H1 (cell line): ENCODE results near the gene C1orf56. TPM values are rescaled to one million over a fixed set of nuclear protein-coding genes. Genes with fewer than 3 reads are reported as not detected.

Experiments
- CTCF ChIA-PET: fragments of 300-600 bp; sonication (Branson Sonifier 250); formaldehyde crosslinking; loops from one replicate; lab custom pipeline; 2021; ENCODE audit not compliant: partially characterized antibody; lab: Charles Lee
- POLR2A ChIA-PET: fragments of 300-600 bp; sonication (Branson Sonifier 250); formaldehyde crosslinking; loops from one replicate; lab custom pipeline; 2021; ENCODE audit warnings: inconsistent platforms; ENCODE audit not compliant: partially characterized antibody; lab: Charles Lee
- DNase-seq, 2 experiments: peaks; one replicate each; pipeline versions ENCODE4 v3.0.0 to v3.0.0-alpha.2; 2010 to 2022; ENCODE audit warnings: low spot score in 2 of 2, low read depth in 1 of 2, mixed read lengths in 1 of 2
- FAIRE-seq: peaks from 2 replicates; lab custom pipeline; 2011; peaks lifted over from hg19 to GRCh38; lab: Jason Lieb, UNC
- H2AFZ ChIP-seq: 2 replicates; pipeline ENCODE4 v1.8.1; 2012; ENCODE audit warnings: low read length, inconsistent platforms
- H2AK5ac ChIP-seq: 2 replicates; pipeline ENCODE4 v1.6.1; 2013; ENCODE audit warnings: low read depth, low read length
- H2BK120ac ChIP-seq: replicated peaks from 2 replicates; pipeline ENCODE3; 2013; ENCODE audit warnings: low read depth, low read length, inconsistent platforms
- H2BK12ac ChIP-seq: 2 replicates; pipeline ENCODE4 v1.6.1; 2013; ENCODE audit warnings: low read depth, low read length
- H2BK15ac ChIP-seq: 2 replicates; pipeline ENCODE4 v1.6.1; 2013; ENCODE audit warnings: low read length
- H2BK20ac ChIP-seq: 2 replicates; pipeline ENCODE4 v1.6.1; 2013; ENCODE audit warnings: low read length
- H2BK5ac ChIP-seq: 2 replicates; pipeline ENCODE4 v1.6.1; 2013; ENCODE audit warnings: low read depth, low read length
- H3K14ac ChIP-seq: 2 replicates; pipeline ENCODE4 v1.6.1; 2013; ENCODE audit warnings: inconsistent platforms; ENCODE audit not compliant: insufficient read length
- H3K18ac ChIP-seq: 2 replicates; pipeline ENCODE4 v1.6.1; 2013; ENCODE audit warnings: low read length; ENCODE audit errors: extremely low read depth
- H3K23ac ChIP-seq: 2 replicates; pipeline ENCODE4 v1.6.1; 2013; ENCODE audit warnings: inconsistent platforms; ENCODE audit not compliant: insufficient read length
- H3K23me2 ChIP-seq: 2 replicates; pipeline ENCODE4 v1.6.1; 2013; ENCODE audit warnings: low read depth, low read length
- H3K27ac ChIP-seq: 2 replicates; pipeline ENCODE4 v1.6.1; 2011; ENCODE audit warnings: low read depth, low read length, inconsistent platforms
- H3K27me3 ChIP-seq, 4 experiments: replicated peaks in 1 of 4; 1 replicate in 1 of 4; 2 replicates in 3 of 4; pipeline versions ENCODE4 v1.6.1 to v1.8.1; 2011 to 2013; ENCODE audit warnings: low read length in 3 of 4, mild to moderate bottlenecking in 3 of 4, inconsistent platforms in 2 of 4, mixed read lengths in 2 of 4, moderate library complexity in 1 of 4; ENCODE audit not compliant: control insufficient read depth in 3 of 4, insufficient read depth in 3 of 4; ENCODE audit errors: extremely low read depth in 1 of 4
- H3K36me3 ChIP-seq, 4 experiments: 2 replicates each; pipeline versions ENCODE4 v1.6.1 to v1.8.1; 2011 to 2013; ENCODE audit warnings: mild to moderate bottlenecking in 4 of 4, low read length in 3 of 4, moderate library complexity in 2 of 4, control low read depth in 1 of 4, inconsistent platforms in 1 of 4; ENCODE audit not compliant: insufficient read depth in 4 of 4, control insufficient read depth in 2 of 4
- H3K4ac ChIP-seq: replicated peaks from 2 replicates; pipeline ENCODE3; 2013; ENCODE audit warnings: low read length, low read depth, mixed read lengths, inconsistent platforms; ENCODE audit not compliant: insufficient read length
- H3K4me1 ChIP-seq, 4 experiments: replicated peaks in 1 of 4; 1 replicate in 1 of 4; 2 replicates in 3 of 4; pipeline versions ENCODE4 v1.6.1 to v1.8.1; 2011 to 2013; ENCODE audit warnings: low read length in 3 of 4, inconsistent platforms in 2 of 4, mixed read lengths in 1 of 4; ENCODE audit not compliant: insufficient read depth in 4 of 4, control insufficient read depth in 3 of 4
- H3K4me2 ChIP-seq, 2 experiments: 2 replicates each; pipeline versions ENCODE4 v1.6.1 to v1.8.1; 2011 to 2013; ENCODE audit warnings: low read depth in 2 of 2, low read length in 2 of 2, control low read depth in 1 of 2, inconsistent platforms in 1 of 2, mild to moderate bottlenecking in 1 of 2; ENCODE audit not compliant: insufficient read depth in 1 of 2
- H3K4me3 ChIP-seq, 4 experiments: fragments of 200-600, 300-600 bp in 1 of 4; sonication (generic), shearing (Covaris generic), sonication (Bioruptor Twin) in 1 of 4; 2 replicates each; pipeline versions ENCODE4 v1.5.1 to v1.8.1; 2011 to 2016; ENCODE audit warnings: low read length in 4 of 4, low read depth in 3 of 4, control low read depth in 2 of 4, inconsistent platforms in 2 of 4, mild to moderate bottlenecking in 2 of 4, mixed read lengths in 1 of 4, moderate library complexity in 1 of 4; ENCODE audit not compliant: insufficient read depth in 2 of 4; ENCODE audit errors: extremely low read depth in 1 of 4
- H3K56ac ChIP-seq: replicated peaks from 2 replicates; pipeline ENCODE3; 2013; ENCODE audit warnings: low read depth, mild to moderate bottlenecking, mixed read lengths, low read length, inconsistent platforms; ENCODE audit not compliant: insufficient read length
- H3K79me1 ChIP-seq: 2 replicates; pipeline ENCODE4 v1.6.1; 2013; ENCODE audit warnings: low read depth, low read length, control low read depth
- H3K79me2 ChIP-seq, 2 experiments: 2 replicates each; pipeline versions ENCODE4 v1.6.1 to v1.8.1; 2012 to 2013; ENCODE audit warnings: low read length in 2 of 2, mild to moderate bottlenecking in 2 of 2, inconsistent platforms in 1 of 2; ENCODE audit not compliant: insufficient read depth in 2 of 2, control insufficient read depth in 1 of 2
- H3K9ac ChIP-seq, 4 experiments: replicated peaks in 1 of 4; 1 replicate in 1 of 4; 2 replicates in 3 of 4; pipeline versions ENCODE4 v1.6.1 to v1.8.1; 2011 to 2013; ENCODE audit warnings: low read depth in 3 of 4, low read length in 3 of 4, control low read depth in 2 of 4, mild to moderate bottlenecking in 2 of 4, moderate library complexity in 2 of 4, inconsistent platforms in 1 of 4; ENCODE audit errors: extremely low read depth in 1 of 4
- H3K9me3 ChIP-seq, 2 experiments: 2 replicates each; pipeline versions ENCODE4 v1.6.1 to v1.8.1; 2012 to 2013; ENCODE audit warnings: mild to moderate bottlenecking in 2 of 2, moderate library complexity in 2 of 2, control low read depth in 1 of 2, inconsistent platforms in 1 of 2, low read depth in 1 of 2, low read length in 1 of 2, mixed read lengths in 1 of 2; ENCODE audit not compliant: insufficient read depth in 2 of 2
- H4K20me1 ChIP-seq, 2 experiments: replicated peaks in 1 of 2; 2 replicates each; pipeline versions ENCODE3 to v1.8.1; 2011 to 2013; ENCODE audit warnings: inconsistent platforms in 2 of 2, low read length in 2 of 2, mild to moderate bottlenecking in 1 of 2; ENCODE audit not compliant: insufficient read depth in 2 of 2, control insufficient read depth in 1 of 2
- H4K5ac ChIP-seq: 2 replicates; pipeline ENCODE4 v1.6.1; 2013; ENCODE audit warnings: low read length, low read depth, mixed read lengths, inconsistent platforms; ENCODE audit not compliant: insufficient read length
- H4K8ac ChIP-seq: 2 replicates; pipeline ENCODE4 v1.8.0; 2013; ENCODE audit warnings: mild to moderate bottlenecking, moderate library complexity, low read length, inconsistent platforms; ENCODE audit not compliant: insufficient read depth; ENCODE audit errors: extremely low read depth
- H4K91ac ChIP-seq: replicated peaks from 2 replicates; pipeline ENCODE3; 2013; ENCODE audit warnings: low read length, mixed read lengths, inconsistent platforms; ENCODE audit not compliant: insufficient read length
- ATF2 ChIP-seq: IDR thresholded peaks from 2 replicates; pipeline ENCODE4 v1.6.1; 2012; ENCODE audit warnings: low read length, inconsistent platforms
- EP300 ChIP-seq, 2 experiments: IDR thresholded peaks; 1 replicate in 1 of 2; 2 replicates in 1 of 2; pipeline ENCODE4 v1.6.1; 2011 to 2012; ENCODE audit warnings: low read depth in 2 of 2, low read length in 2 of 2, mild to moderate bottlenecking in 2 of 2, borderline replicate concordance in 1 of 2, inconsistent platforms in 1 of 2, moderate library complexity in 1 of 2
- POLR2A ChIP-seq, 2 experiments: IDR thresholded peaks; 1 replicate in 1 of 2; 2 replicates in 1 of 2; pipeline ENCODE4 v1.6.1; 2011; ENCODE audit warnings: low read depth in 2 of 2, low read length in 2 of 2, mild to moderate bottlenecking in 2 of 2; ENCODE audit errors: control extremely low read depth in 1 of 2
- RFX5 ChIP-seq: IDR thresholded peaks from 2 replicates; pipeline ENCODE4 v1.6.1; 2011; ENCODE audit warnings: low read depth, low read length, improper control_type of control experiment, borderline replicate concordance
- SAP30 ChIP-seq: fragments of 300-600 bp; sonication (generic); IDR thresholded peaks from 2 replicates; pipeline ENCODE4 v1.7.1; 2012; ENCODE audit warnings: low read length, moderate library complexity, mild to moderate bottlenecking, inconsistent platforms; ENCODE audit not compliant: insufficient read depth, insufficient replicate concordance
- polyA plus RNA-seq, 7 experiments: library from polyadenylated mRNA; depleted of rRNA in 3 of 7; stranded (reverse) in 5 of 7; unstranded in 2 of 7; fragments of >200 nt in 5 of 7; fragments of 200-250 nt in 2 of 7; gene quantifications; 1 replicate in 5 of 7; 2 replicates in 1 of 7; 4 replicates in 1 of 7; pipeline versions ENCODE4 v1.2.1 to v1.2.3, GENCODE V29; 2011 to 2013; ENCODE audit warnings: missing spikeins in 2 of 7, mixed read lengths in 2 of 7
- total RNA-seq: library from RNA; stranded (reverse); fragmentation: NEBNext Ultra II Directional; extraction: Animal tissue kit (Norgen Biotek cat#: 25700); gene quantifications from 2 replicates; pipeline ENCODE4 v1.2.1, GENCODE V29; 2021
- TF ChIP-seq, protein P1 (sequence below): IDR thresholded peaks from 2 replicates; pipeline ENCODE4 v1.6.1; 2011; ENCODE audit warnings: low read depth, mild to moderate bottlenecking, low read length; ENCODE audit not compliant: insufficient read depth
- TF ChIP-seq, protein P2 (sequence below), 3 experiments: IDR thresholded peaks; 1 replicate in 2 of 3; 2 replicates in 1 of 3; pipeline versions ENCODE4 v1.5.1 to v1.6.1; 2011; ENCODE audit warnings: low read length in 3 of 3, mild to moderate bottlenecking in 3 of 3, inconsistent platforms in 2 of 3, low read depth in 1 of 3, moderate library complexity in 1 of 3; ENCODE audit not compliant: insufficient read depth in 1 of 3; ENCODE audit errors: control extremely low read depth in 1 of 3

The C1orf56 gene
- total and polyA plus RNA-seq, 2 of the 8 experiments (the other 6 are each of a cell fraction or from before 2014, with no cell fraction given): 3.0 to 3.4 TPM

- H2AK5ac ChIP-seq: no peak overlapping the region
- no peaks in the 10 kb centered on the region for H3K27me3 ChIP-seq
- H4K20me1 ChIP-seq: no peaks in the 10 kb centered on the region
- no peak overlapping the region for H3K14ac ChIP-seq
- no peak overlapping the region for H4K91ac ChIP-seq
- H4K8ac ChIP-seq: no peak overlapping the region
- no peak overlapping the region for H2BK15ac ChIP-seq
- H3K4ac ChIP-seq: no peak overlapping the region
- no peak overlapping the region for H2BK120ac ChIP-seq
- no peak overlapping the region for H3K4me3 ChIP-seq
- TF ChIP-seq RFX5 (no peak), EP300 (IDR thresholded peaks at IDR 0.05; ENCODE audit: borderline replicate concordance in 1 of 2, low read depth in 2 of 2, low read length in 2 of 2) (no peak), SAP30 (no peak), POLR2A (IDR thresholded peaks at IDR 0.05; ENCODE audit: control extremely low read depth in 1 of 2, low read depth in 2 of 2, low read length in 2 of 2) (no peak), ATF2 (no peak)
- TF ChIP-seq, protein P1, sequence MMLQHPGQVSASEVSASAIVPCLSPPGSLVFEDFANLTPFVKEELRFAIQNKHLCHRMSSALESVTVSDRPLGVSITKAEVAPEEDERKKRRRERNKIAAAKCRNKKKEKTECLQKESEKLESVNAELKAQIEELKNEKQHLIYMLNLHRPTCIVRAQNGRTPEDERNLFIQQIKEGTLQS: no peak
- TF ChIP-seq, protein P2, sequence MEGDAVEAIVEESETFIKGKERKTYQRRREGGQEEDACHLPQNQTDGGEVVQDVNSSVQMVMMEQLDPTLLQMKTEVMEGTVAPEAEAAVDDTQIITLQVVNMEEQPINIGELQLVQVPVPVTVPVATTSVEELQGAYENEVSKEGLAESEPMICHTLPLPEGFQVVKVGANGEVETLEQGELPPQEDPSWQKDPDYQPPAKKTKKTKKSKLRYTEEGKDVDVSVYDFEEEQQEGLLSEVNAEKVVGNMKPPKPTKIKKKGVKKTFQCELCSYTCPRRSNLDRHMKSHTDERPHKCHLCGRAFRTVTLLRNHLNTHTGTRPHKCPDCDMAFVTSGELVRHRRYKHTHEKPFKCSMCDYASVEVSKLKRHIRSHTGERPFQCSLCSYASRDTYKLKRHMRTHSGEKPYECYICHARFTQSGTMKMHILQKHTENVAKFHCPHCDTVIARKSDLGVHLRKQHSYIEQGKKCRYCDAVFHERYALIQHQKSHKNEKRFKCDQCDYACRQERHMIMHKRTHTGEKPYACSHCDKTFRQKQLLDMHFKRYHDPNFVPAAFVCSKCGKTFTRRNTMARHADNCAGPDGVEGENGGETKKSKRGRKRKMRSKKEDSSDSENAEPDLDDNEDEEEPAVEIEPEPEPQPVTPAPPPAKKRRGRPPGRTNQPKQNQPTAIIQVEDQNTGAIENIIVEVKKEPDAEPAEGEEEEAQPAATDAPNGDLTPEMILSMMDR (IDR thresholded peaks at IDR 0.05; ENCODE audit: control extremely low read depth in 1 of 3, insufficient read depth in 1 of 3, low read depth in 1 of 3, low read length in 3 of 3): no peak
- TF ChIP-seq, all 59 proteins: peak for 0
- Histone ChIP-seq H3K27ac (no peak overlapping the region), H2BK12ac (no peak overlapping the region), H3K36me3 (peaks cover 2 to 22% (median 15%) of the 10 kb centered on the region in 4 experiments; a peak in 7 of 8 replicates), H3K23me2 (no peaks in the 10 kb centered on the region), H3K9me3 (no peaks in the 10 kb centered on the region), H3K4me1 (no peaks in the 10 kb centered on the region), H2BK20ac (no peak overlapping the region), H3K23ac (no peak overlapping the region), H3K79me2 (no peaks in the 10 kb centered on the region), H4K5ac (no peak overlapping the region), H3K4me2 (no peak overlapping the region), H3K9ac (no peak overlapping the region), H3K56ac (no peak overlapping the region), H3K18ac (no peak overlapping the region), H2BK5ac (no peak overlapping the region), H2AFZ (no peak overlapping the region), H3K79me1 (no peaks in the 10 kb centered on the region)
- ChIA-PET POLR2A (interaction anchor here (1.0 to 1.3 kb wide), 3 partner anchors 23 to 447 kb away, joined by 3 read pairs; partner anchors contain the start of genes MCL1 and VPS72), CTCF (interaction anchor here (0.6 to 3.1 kb wide), 9 partner anchors 11 to 275 kb away, joined by 3 to 29 read pairs (median 7); partner anchors contain the start of genes BNIPL, C1orf56, CDC42SE1 and MLLT11)
- no peak for DNase-seq
- no peak for FAIRE-seq
These were observed 21.1 kb upstream of the C1orf56 start for GRCh38 chr1:151026460-151026859.
